HG03558 (cell line): Measurements from ENCODE around the gene IL12B.
"Not testable (repeated sequence)": the region's sequence is repeated elsewhere in the genome, so short reads cannot be mapped to it uniquely, and the experiment has no call there.

Source experiments
- ATAC-seq: cut with Tn5 transposase; IDR thresholded peaks from one replicate; pipeline ENCODE4 v1.9.1; 2021; ENCODE audit warnings: moderate number of reproducible peaks; ENCODE audit not compliant: unreplicated experiment; ENCODE audit errors: extremely low read depth

IL12B gene

DNA sequence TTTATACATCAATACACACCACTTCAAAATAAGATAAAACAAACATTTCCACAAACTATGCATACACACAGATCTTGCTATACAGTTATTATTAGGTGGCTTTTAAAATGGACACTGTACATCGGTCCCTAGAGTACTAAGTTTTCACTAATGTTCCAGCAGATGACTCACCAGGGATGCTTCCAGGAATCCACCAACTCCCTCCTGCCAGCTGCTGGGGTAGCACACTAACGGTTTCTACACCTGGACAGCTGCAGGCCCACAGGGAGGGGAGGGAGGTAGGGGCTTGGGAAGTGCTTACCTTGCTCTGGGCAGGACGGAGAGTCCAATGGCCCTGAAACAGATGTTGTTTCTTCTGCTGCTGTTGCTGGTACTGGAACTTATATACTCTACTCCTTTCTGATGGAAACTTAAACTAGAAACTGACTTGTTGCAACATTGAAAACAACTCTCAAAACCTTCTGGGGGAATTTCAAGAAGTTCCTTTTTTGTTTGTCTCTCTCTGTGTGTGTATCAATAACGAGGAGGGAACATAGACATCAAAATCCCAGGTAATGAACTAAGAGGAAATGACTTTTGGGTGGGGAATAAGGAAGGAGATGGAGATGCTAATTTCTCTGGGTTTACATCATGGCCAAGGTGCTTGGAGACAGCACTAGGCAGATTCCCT is at the start of gene IL12B:
Gene IL12B, minus strand, starts transcription at position 357 of the 670 bp plus-strand sequence. CDS start 3,705 bp downstream, outside the sequence.
- ATAC-seq: no peak

GRCh38 chr5:159377653-159378052 is 47.4 kb upstream of the IL12B start:
- no peak for ATAC-seq

- not testable (repeated sequence) for ATAC-seq
Measured at GRCh38 chr5:159367866-159368265, 37.6 kb upstream of the IL12B start.

DNA sequence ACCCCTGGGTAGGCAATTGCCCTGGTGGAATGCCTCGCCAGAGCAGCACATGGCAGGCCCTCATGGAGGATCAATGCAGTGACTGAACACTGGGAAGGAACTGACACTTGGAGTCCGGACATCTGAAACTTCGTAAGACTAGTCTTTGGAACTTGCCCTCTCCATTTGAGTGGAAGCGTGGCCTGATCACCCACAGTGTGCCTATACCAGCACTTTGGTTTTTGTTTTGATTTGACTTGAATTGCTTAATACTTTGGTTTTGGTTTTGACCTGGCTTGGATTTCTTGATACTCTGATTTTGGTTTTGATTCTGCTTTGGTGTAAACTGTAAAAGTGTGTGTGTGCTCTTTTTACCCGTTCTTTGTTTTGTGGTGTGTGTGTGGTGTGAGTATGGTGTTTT is 36.5 kb upstream of the IL12B start:
- ATAC-seq: not testable (repeated sequence)

- no peak for ATAC-seq
Measured at GRCh38 chr5:159362220-159362619, 31.9 kb upstream of the IL12B start.

- ATAC-seq: not testable (repeated sequence)
Measured at GRCh38 chr5:159359871-159360270, 29.6 kb upstream of the IL12B start.

- ATAC-seq: no peak
Measured at GRCh38 chr5:159359408-159359807, 29.1 kb upstream of the IL12B start.

DNA sequence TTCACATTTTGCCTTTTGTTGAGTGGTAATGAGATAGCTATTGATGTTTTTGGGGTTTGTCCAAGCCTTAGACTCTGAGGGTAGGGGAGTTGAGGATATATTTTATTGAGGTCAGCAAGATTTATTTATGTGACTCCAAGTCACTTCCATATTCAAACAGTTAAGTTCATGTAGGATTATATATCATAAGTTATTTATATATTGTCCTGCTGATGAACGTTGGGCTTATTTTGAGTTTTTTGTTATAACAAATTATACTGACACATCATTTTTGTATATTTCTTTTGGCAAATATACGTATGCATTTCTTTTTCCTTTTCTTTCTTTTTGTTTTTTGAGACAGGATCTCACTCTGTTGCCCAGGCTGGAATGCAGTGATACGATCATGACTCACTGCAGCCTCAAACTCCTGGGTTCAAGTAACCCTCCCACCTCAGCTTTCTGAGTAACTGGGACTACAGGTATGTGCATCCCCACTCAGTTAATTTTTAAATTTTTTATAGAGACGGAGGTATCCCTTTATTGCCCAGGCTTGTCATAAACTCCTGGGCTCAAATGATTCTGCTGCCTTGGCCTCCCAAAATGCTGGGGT is 23.5 kb upstream of the IL12B start:
- ATAC-seq: no peak

DNA sequence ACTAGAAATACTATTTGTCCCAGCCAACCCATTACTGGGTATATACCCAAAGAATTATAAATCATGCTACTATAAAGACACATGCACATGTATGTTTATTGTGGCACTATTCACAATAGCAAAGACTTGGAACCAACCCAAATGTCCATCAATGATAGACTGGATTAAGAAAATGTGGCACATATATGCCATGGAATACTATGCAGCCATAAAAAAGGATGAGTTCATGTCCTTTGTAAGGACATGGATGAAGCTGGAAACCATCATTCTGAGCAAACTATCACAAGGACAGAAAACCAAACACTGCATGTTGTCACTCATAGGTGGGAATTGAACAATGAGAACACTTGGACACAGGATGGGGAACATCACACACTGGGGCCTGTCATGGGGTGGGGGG is 20.4 kb upstream of the IL12B start:
- not testable (repeated sequence) for ATAC-seq

- not testable (repeated sequence) for ATAC-seq
Measured at GRCh38 chr5:159350216-159350615, 19.9 kb upstream of the IL12B start.

GRCh38 chr5:159345861-159346260 is 15.6 kb upstream of the IL12B start:
- no peak for ATAC-seq

DNA sequence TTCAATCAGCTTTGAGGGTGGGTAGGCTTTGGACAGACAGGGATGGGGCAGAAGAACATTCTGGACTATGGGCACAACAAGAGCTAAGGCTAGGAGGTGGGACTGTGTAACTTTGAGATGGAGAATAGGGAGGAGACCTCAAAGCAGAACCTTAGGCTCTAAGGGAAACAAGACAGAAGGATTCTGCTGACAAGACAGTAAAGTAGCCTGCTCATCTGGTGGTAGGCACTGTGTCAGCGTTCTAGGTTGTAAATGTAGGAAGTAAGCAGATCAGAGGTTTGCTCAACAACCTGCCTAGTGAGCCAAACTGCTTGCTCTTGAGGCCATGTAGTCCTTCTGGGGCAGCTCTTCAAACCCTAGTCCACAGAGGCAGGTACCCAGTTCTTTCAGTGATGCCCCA is 15.0 kb upstream of the IL12B start:
- ATAC-seq: no peak

DNA sequence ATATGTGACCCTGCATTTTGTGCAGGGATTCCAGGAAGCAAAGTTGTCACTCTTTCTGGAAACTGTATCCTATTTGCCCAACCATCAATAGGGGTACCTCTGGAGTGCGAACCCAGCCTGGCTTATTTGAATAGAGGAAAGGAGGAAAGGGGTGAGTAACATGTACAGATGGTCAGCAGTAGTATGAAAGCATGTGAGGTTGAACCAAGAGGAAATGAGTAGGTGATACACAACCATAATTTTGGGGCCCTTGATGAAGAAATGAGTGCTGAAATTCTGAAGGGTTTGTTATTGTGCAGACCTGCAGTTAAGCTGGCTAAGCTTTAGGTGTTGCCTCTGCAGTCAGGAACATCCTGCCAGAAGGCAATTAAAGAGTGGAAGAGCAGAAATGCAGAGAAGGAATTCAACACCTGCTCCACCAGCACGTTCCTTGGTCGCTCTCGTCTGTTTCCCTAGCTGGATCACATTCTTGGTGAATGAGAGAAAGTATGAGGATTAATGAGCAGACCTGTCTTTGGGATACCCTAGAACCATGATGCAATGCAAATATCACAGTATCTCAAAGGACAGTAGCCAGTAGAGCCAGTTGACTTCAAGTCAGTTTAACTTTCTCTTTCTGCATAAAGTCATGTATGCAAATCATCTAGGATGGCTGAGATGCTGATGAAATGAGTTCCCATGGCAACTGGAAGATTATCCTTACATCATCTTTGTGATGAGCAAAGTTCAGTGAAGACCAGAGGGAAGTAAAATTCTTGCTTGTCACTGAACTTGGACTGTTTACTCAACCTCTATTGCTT is 13.2 kb upstream of the IL12B start:
- no peak for ATAC-seq

DNA sequence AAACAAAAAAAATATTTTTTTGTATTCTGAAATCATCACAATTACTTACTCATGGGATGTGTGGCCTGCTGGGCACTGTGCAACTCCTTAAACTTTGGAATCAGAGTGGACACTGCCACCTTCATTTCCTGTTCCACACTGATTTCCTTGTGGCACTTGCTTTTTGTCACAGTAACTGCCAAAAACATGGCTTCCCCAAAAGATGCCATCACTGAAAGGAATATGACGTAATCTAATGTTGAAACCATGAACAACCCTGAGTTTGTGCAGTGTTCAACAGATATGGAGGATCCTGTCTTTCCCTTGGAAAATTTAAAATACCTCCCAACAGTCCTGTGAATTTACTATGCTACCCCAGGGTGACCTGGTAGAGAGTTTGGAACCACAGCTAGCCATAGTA is 12.6 kb upstream of the IL12B start:
- no peak for ATAC-seq

DNA sequence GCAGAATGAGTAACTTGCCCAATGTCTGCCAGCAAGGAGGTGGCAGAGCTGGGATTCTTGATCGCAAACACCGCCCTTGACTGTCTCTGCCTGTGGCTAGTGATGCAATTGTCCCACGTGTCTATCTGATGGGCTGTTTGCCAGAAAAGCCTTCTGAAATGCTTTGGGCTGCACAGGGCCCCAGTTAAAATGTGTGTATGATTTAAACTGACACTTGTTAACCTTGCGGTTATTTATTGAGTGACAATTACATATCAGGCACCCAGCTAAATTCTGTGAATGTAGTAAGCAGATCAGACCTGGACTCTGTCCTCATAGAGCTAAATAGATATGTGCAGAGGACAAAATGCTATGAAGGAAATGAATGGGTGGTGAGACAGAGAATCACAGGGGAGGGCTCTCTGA is 11.6 kb upstream of the IL12B start:
- no peak for ATAC-seq

GRCh38 chr5:159341145-159341544 is 10.9 kb upstream of the IL12B start:
- ATAC-seq: no peak

- no peak for ATAC-seq
Measured at GRCh38 chr5:159340511-159340910, 10.2 kb upstream of the IL12B start.

DNA sequence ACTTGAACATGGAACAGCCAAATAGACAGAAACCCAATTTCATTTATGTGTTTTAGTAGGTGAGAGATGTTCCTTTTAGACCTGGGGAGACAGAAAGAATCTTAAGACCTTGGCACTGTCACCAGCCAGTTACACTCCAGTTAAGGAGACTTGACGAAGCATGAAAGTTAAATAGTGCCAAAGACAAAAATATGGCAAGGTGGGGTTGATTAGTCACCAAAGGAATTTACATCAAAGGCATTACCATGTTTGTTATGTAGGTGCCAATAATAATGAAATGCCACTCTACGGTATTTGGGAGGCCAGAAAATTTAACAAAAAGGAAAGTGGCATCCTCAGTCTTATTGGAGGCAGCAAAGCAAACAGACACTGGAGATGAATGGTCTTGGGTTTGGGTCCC is 9.2 kb upstream of the IL12B start:
- no peak for ATAC-seq

DNA sequence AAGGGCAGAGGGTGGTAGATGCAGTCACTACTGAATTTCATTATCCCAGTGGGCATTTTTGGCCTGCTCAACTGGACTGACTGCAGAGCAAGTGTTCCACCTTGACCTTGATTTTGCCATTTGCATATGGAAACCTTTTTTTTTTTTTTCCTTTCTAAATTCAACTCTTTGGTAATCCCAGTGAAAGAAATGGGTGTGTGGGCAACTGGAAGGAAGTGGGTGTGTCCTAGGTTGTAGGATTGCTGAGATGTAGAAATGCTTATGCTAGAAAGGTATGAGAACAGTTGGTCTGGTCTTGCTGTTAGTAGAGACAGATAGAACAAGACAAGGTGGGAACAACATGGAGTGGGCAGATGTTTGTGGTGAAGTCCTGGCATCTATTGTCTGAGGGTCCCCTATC is 7.8 kb upstream of the IL12B start:
- ATAC-seq: no peak

GRCh38 chr5:159337016-159337955 is 7.0 kb upstream of the IL12B start:
- ATAC-seq: no peak
